ENCODE data around the gene TRIM37. TPM values are rescaled to one million over a fixed set of nuclear protein-coding genes. Genes with fewer than 3 reads are reported as not detected.
A peak's percentile ranks its signal among the peaks of the same experiment; 100 is the strongest.

Gene TRIM37
- total RNA-seq, 4 donors from 2014 or later, result 16.8 to 29.3 (median 21.5) TPM

GRCh38 chr17:59110973-59111372, 4.3 kb upstream of the TRIM37 start:
- DNase-seq (ENCODE audit: low spot score) (no peak), ATAC-seq (ENCODE audit: low FRiP score) (no peak)
- no peak for TF ChIP-seq CTCF (IDR thresholded peaks at IDR 0.05)

- ATAC-seq (ENCODE audit: low FRiP score), result no peak
- TF ChIP-seq CTCF (IDR thresholded peaks at IDR 0.05), result no peak
- DNase-seq (ENCODE audit: low spot score), result no peak
Observed at GRCh38 chr17:59108400-59109102, 1.9 kb upstream of the TRIM37 start.

GRCh38 chr17:59107306-59107670, 608 bp upstream of the TRIM37 start:
- ATAC-seq (ENCODE audit: low FRiP score) (no peak), DNase-seq (ENCODE audit: low spot score) (no peak)
- no peak for TF ChIP-seq CTCF (IDR thresholded peaks at IDR 0.05)

- TF ChIP-seq CTCF (IDR thresholded peaks at IDR 0.05), result no peak
- peak; percentile 56 for ATAC-seq (ENCODE audit: low FRiP score)
- peak; percentile 35 for DNase-seq (ENCODE audit: low spot score)
Observed at GRCh38 chr17:59105852-59106462, 723 bp downstream of the TRIM37 start.

- no peak for TF ChIP-seq CTCF (IDR thresholded peaks at IDR 0.05)
- ATAC-seq (ENCODE audit: low FRiP score) (no peak), DNase-seq (ENCODE audit: low spot score) (no peak)
Observed at GRCh38 chr17:59101178-59101577, 5.5 kb downstream of the TRIM37 start.

GRCh38 chr17:59097876-59098275, 8.8 kb downstream of the TRIM37 start:
- DNase-seq (ENCODE audit: low spot score) (no peak), ATAC-seq (ENCODE audit: low FRiP score) (no peak)
- TF ChIP-seq CTCF (IDR thresholded peaks at IDR 0.05), result no peak

Measured in omental fat pad (tissue), 4 donors.